M059J (cell line): ENCODE data around the gene LGALS12. TPM values are rescaled to one million over a fixed set of nuclear protein-coding genes. Genes with fewer than 3 reads are reported as not detected.
"Not testable (repeated sequence)": the region's sequence is repeated elsewhere in the genome, so short reads cannot be mapped to it uniquely, and the experiment has no call there.

Source experiments
- DNase-seq: peaks from one replicate; pipeline ENCODE4 v3.0.0-alpha.2; 2012; ENCODE audit warnings: low read depth
- total RNA-seq: library from RNA; depleted of rRNA; stranded (reverse); fragments of >200 nt; shearing (Covaris generic); gene quantifications from 2 replicates; pipeline ENCODE4 v1.2.3, GENCODE V29; 2014

Gene LGALS12
- total RNA-seq, 1 experiment from 2014 or later = not detected

GRCh38 chr11:63504933-63505586, 824 bp upstream of the LGALS12 start:
- no peak for DNase-seq

DNA sequence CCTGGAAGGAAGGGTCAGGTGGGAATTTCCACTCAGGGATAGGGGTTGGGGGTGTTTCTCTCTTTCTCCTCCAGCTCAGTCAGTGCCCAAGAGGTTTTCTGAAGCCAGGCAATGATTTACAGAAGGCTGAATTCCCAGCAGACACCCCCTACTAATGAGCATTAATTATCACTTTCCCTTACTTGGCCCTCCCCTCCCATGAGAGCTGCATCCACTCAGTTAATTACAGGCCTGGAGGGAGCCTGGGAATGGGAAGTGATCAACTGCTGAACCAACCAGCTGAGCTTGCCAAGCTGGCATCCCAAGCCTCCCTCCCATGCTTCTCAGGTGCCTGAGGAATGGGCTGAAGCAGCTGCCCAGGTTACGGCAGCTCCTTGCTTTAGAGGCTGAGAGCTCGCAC, 992 bp downstream of the LGALS12 start:
- no peak for DNase-seq

DNA sequence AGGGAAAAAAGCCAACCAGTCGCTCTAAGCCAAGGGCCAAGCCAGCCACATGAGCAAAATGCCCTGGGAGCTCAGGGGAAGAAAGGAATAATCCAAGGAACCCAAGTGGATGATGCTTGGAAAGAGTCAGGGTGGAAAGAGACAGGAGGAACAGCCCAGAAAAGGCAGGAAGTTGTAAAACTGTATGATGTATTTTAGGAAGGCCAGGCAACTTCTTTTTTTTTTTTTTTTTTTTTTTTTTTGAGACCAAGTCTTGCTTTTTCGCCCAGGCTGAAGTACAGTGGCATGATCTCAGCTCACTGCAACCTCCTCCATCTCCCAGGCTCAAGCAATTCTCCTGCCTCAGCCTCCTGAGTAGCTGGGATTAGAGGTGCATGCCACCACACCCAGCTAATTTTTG, 1.6 kb downstream of the LGALS12 start:
- no peak for DNase-seq

GRCh38 chr11:63508009-63508408, 2.1 kb downstream of the LGALS12 start:
- peak; percentile 61 for DNase-seq

DNA sequence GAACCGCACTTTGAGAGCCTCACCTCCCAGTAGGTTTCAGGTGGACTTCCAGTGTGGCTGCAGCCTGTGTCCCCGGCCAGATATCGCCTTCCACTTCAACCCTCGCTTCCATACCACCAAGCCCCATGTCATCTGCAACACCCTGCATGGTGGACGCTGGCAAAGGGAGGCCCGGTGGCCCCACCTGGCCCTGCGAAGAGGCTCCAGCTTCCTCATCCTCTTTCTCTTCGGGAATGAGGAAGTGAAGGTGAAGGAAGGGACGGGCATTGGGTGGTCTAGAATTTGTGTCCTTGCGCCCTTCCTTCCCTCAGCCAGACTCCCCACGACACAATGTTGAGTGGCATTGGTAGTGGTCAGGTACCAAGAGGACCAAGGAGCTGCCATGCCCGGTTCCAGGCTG, 2.9 kb downstream of the LGALS12 start:
- no peak for DNase-seq

GRCh38 chr11:63510360-63511047, 4.6 kb downstream of the LGALS12 start:
- DNase-seq = peak; percentile 61

- DNase-seq = no peak
Observed at GRCh38 chr11:63511048-63511748, 5.3 kb downstream of the LGALS12 start.

DNA sequence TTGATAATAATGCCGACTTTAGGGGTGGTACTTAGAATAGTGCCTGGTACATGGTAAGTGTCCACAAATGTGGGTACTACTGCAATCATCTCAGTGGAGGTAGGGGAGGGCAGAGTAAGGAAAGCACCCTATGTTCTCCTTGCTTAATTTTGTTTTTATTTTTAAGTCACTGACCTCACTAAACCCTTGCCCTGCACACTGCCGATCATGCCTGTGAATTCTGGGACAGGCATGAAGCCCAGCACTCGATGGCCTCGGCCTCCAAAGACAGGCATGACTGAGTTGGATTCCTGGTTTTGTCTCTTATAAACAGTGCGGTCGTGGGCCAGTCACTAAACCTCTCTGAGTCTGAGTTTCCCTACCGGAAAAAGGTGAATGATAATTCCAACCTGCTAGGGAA, 6.9 kb downstream of the LGALS12 start:
- no peak for DNase-seq

DNA sequence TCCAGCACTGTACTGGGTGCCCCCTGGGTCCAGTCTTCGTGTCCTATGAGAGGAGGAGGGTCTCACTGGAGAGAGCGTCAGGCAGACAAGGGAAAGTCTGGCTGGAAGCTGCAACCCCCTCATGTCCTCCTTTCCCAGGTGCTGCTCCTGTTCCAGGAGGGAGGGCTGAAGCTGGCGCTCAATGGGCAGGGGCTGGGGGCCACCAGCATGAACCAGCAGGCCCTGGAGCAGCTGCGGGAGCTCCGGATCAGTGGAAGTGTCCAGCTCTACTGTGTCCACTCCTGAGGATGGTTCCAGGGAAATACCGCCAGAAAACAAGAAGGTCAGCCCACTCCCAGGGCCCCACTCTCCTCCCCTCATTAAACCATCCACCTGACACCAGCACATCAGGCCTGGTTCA, 10.2 kb downstream of the LGALS12 start:
- DNase-seq = no peak

DNA sequence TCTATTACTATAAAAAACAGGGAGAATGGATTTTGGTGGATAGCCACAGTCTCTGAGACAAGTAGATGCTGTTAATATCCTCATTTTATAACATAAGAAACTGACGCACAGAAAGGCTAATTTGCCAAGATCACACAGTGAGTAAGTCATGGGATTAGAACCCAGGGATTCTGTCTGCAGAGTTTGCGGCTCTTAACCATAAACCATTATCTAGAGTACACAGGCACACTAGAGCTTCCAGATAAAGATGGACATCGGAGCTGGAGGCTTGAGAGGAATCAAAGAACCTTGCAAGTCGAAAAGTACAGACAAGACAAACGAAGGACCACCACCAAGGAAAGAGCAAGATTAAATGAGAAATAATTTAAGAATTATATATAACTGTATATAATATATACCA, 11.3 kb downstream of the LGALS12 start:
- no peak for DNase-seq

GRCh38 chr11:63518548-63518947, 12.7 kb downstream of the LGALS12 start:
- DNase-seq = peak; percentile 79

GRCh38 chr11:63520606-63521170, 14.8 kb downstream of the LGALS12 start:
- no peak for DNase-seq

GRCh38 chr11:63521896-63522295, 16.0 kb downstream of the LGALS12 start:
- peak; percentile 29 for DNase-seq

DNA sequence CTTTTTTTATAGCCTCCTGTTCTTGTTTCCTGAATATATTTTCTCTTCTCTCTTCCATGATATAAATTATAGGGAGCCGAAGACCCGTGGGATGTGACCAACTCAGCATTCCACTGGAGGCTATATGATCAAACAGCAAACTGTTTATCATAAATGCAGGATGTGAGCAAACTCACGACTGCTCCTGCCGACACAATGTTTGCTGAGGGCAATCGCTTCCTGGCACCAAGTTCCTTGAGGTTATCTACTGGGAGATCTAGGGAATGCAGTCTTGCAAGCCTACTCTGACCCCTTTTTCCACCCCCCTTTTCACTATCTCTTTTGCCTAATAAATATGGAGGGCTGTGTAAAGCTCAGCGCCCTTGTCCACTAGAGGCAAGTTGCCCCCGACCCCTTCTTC, 17.3 kb downstream of the LGALS12 start:
- DNase-seq = no peak

DNA sequence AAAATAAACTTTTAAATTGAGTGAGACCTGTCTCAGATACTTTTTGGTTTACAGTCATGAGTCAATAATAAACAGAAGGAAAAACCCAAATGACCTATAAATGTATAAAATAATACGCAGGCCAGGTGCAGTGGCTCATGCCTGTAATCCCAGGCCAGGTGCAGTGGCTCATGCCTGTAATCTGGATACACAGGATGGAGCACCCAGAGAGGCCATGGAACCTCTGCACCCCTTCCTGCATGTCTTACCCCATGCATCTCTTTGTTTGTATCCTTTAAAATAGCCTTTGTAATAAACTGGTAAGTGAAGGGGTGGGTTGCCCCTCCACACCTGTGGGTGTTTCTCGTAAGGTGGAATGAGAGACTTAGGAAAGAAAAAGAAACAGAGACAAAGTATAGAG, 21.8 kb downstream of the LGALS12 start:
- no peak for DNase-seq

- DNase-seq = not testable (repeated sequence)
Observed at GRCh38 chr11:63528156-63528555, 22.3 kb downstream of the LGALS12 start.

DNA sequence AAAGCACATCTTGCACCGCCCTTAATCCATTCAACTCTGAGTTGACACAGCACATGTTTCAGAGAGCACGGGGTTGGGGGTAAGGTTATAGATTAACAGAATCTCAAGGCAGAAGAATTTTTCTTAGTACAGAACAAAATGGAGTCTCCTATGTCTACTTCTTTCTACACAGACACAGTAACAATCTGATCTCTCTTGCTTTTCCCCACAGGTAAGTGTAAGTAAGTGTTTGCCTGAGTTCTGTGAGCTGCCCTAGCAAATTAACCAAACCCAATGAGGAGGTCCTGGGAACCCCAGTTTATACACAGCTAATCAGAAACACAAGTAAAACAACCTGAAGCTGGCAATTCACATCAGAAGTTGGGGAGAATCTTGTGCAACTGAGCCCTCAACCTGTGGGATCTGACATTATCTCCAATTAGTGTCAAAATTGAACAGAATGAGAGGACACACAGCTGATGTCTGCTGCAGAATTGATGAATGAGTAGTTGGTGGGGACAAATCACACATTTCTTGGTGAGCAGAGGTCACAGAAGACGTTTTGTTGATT, 22.9 kb downstream of the LGALS12 start:
- DNase-seq = not testable (repeated sequence)

GRCh38 chr11:63529373-63529772, 23.5 kb downstream of the LGALS12 start:
- DNase-seq = not testable (repeated sequence)

GRCh38 chr11:63530021-63530420, 24.1 kb downstream of the LGALS12 start:
- DNase-seq = no peak

DNA sequence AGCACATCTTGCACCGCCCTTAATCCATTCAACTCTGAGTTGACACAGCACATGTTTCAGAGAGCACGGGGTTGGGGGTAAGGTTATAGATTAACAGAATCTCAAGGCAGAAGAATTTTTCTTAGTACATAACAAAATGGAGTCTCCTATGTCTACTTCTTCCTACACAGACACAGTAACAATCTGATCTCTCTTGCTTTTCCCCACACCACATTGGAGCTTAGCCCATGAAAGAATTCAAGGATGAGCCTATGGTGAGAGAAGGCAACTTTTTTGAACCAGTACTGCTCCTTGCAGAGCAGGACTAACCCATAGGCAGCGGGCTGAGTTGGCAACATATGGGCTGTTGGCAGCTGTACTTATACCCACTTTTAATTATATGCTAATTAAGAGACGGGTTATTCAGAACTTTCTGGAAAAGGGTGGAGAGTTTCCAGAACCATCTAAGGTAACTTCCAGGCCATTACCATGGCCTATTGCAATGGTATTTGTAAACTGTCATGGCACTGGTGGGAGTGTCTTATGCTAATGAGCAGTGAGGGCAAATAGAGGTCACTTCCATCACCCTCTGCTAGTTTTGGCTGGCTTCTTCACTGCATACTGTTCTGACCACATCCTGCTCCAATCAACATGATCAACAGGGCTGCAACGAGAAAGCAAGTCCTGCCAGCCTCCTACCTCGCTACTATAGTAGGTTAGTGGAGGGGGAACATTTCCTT, 25.3 kb downstream of the LGALS12 start:
- peak; percentile 93 for DNase-seq

- DNase-seq = no peak
Observed at GRCh38 chr11:63532117-63532516, 26.2 kb downstream of the LGALS12 start.
